Dendritic cell treated with granulocyte-macrophage colony-stimulating factor and Interleukin-4, amounts not matched to agents 40 ng/mL and 50 ng/mL, for 4 days (primary cell): ENCODE results near the gene ANTKMT.

ENCODE experiments used
- H3K27ac Mint-ChIP-seq: one replicate; pipeline ENCODE4 v1.8.0; 2022; ENCODE audit warnings: mild to moderate bottlenecking, mixed read lengths
- H3K27me3 Mint-ChIP-seq: one replicate; pipeline ENCODE4 v1.8.0; 2022; ENCODE audit warnings: mild to moderate bottlenecking, mixed read lengths
- H3K36me3 Mint-ChIP-seq: one replicate; pipeline ENCODE4 v1.8.0; 2022; ENCODE audit warnings: low read depth, mixed read lengths
- H3K4me1 Mint-ChIP-seq: one replicate; pipeline ENCODE4 v1.8.0; 2022; ENCODE audit warnings: low read depth, mixed read lengths
- H3K4me3 Mint-ChIP-seq: one replicate; pipeline ENCODE4 v1.8.0; 2022; ENCODE audit warnings: mild to moderate bottlenecking, moderate library complexity, mixed read lengths
- H3K9me3 Mint-ChIP-seq: one replicate; pipeline ENCODE4 v1.8.0; 2022; ENCODE audit warnings: mixed read lengths
- intact Hi-C: fragments of 100-400 bp; cut with micrococcal nuclease; formaldehyde crosslinking; loops from one replicate; pipeline ENCODE4 v1.15.0; 2022

ANTKMT gene

DNA sequence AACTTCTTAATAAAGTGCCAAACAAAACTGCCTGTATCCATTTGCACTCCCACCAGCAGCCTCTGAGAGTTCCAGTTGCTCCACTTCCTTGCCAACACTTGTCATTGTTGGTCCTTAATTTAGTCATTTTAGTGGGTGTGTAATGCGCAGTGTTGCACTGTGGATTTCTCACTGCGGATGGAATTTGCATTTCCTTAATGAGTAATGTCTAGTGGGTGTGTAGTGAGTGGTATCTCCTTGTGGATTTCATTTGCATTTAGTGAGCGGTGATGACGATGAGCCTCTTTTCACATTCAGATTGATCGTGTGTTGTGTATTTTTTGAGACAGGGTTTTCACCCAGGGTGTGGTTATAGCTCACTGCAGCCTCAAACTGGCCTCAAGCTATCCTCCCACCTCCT is 35.5 kb downstream of the ANTKMT start:
- Mint-ChIP-seq H3K27ac (no peak overlapping the region), H3K27me3 (peaks cover 6% of the 10 kb centered on the region), H3K4me1 (peaks cover 37% of the 10 kb centered on the region), H3K9me3 (no peaks in the 10 kb centered on the region), H3K4me3 (no peak overlapping the region), H3K36me3 (no peaks in the 10 kb centered on the region)
- intact Hi-C loops: no loop called here

DNA sequence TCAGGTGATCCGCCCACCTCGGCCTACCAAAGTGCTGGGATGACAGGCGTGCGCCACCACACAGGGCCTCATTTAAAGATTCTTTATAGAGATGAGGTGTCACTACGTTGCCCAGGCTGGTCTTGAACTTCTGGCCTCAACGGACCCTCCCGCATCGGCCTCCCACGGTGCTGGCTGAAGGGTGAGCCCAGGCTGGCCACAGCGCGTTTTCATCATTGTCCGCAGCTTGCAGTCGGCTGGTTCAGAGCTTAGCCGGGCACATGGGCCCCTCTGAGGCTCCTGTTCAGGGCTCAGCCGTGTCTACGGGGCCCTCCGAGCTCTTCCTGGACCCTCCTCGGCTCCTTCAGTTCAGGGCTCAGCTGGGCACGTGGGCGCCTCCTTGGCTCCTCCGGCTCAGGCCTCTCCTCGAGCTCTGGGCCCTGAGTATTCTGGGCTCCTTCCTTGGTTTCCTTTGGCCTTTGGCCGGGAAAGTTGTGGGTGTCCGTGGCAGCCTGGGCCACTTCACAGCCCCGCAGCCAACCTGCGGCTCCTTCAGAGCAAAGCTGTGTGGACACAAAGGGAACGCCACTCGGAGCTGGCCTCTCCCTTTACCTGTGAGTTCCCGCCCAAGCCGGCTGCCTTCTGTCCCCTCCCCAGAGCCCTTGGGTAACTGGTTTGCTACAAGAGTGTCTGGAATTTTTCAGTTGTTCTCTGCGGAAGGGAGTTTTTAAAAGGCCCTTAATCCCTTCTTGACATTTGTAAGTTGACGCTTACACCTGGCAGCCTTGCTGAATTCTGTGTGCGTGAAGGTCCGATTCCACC is 38.4 kb downstream of the ANTKMT start:
- Mint-ChIP-seq H3K9me3 (no peaks in the 10 kb centered on the region), H3K4me1 (peaks cover 27% of the 10 kb centered on the region), H3K27ac (no peak overlapping the region), H3K27me3 (no peaks in the 10 kb centered on the region), H3K4me3 (no peak overlapping the region), H3K36me3 (no peaks in the 10 kb centered on the region)
- intact Hi-C loops: no loop called here

DNA sequence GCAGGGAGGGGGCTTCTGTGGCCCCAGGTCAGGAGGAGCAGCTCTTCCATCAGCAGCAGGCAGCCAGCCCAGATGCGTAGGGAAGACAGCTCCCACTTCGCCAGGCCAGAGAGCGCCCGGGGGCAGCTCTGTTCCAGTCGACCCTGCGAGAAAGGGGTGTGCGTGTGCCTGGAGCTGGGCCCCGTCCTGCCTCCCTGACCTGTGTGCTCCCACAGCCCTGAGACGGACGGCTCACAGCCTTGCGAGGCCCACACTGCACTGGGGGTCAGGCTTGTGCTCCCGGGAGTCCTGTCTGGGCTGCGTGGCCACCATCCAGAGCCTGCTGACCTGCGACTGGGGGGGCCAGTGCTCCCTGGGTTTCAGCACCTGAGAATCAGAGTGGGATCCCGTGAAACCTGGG is 39.1 kb downstream of the ANTKMT start:
- intact Hi-C loops: no loop called here
- H3K4me3 Mint-ChIP-seq: no peak overlapping the region
- no peaks in the 10 kb centered on the region for H3K27me3 Mint-ChIP-seq

DNA sequence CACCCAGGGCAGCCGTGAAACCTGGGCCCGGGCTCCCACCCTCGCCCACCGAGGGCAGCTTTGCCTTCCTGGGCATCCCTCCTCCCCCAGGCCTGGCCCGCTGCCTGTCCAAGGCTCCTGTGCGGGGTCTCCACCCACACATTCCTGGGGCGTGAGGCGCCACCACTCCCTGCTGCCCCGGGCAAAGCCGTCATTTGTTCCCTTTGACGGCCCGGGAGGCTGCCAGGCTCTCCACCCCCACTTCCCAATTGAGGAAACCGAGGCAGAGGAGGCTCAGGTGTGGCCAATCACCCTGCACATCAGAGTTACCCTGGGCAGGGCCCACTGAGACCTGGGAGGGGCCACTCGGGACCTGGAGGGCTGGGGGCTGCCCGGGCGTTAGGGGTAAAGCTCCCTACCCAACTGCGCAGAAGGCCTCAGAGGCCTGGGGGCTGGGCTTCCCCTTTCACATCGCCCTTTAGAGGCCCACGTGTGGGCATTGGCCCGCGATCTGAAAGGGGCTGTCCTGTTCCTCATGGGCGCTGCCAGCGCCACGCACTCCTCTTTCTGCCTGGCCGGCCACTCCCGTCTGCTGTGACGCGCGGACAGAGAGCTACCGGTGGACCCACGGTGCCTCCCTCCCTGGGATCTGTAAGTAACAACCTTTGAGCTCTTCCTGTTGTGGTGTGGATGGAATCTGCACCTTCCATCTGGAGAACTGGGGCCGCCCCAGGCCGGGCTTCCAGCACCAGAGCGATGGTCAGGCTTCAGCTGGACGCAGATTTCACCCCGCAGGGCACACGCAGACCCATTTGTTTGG is 39.8 kb downstream of the ANTKMT start, which contains the start of gene MSLN:
TSS of gene MSLN (plus strand) at position 190 of the 799 bp plus-strand sequence. CDS start 1,947 bp downstream, outside the sequence.
- no peak within 1 kb of the TSS for H3K27ac Mint-ChIP-seq
- no peak within 1 kb of the TSS for H3K4me3 Mint-ChIP-seq
- H3K4me1 Mint-ChIP-seq: peaks cover 19% of the 10 kb centered on the region

More for the DNA sequence above, 39.1 kb downstream of the ANTKMT start:
- H3K4me1 Mint-ChIP-seq: peaks cover 20% of the 10 kb centered on the region
- no peaks in the 10 kb centered on the region for H3K9me3 Mint-ChIP-seq
- H3K36me3 Mint-ChIP-seq: no peaks in the 10 kb centered on the region
- no peak overlapping the region for H3K27ac Mint-ChIP-seq

DNA sequence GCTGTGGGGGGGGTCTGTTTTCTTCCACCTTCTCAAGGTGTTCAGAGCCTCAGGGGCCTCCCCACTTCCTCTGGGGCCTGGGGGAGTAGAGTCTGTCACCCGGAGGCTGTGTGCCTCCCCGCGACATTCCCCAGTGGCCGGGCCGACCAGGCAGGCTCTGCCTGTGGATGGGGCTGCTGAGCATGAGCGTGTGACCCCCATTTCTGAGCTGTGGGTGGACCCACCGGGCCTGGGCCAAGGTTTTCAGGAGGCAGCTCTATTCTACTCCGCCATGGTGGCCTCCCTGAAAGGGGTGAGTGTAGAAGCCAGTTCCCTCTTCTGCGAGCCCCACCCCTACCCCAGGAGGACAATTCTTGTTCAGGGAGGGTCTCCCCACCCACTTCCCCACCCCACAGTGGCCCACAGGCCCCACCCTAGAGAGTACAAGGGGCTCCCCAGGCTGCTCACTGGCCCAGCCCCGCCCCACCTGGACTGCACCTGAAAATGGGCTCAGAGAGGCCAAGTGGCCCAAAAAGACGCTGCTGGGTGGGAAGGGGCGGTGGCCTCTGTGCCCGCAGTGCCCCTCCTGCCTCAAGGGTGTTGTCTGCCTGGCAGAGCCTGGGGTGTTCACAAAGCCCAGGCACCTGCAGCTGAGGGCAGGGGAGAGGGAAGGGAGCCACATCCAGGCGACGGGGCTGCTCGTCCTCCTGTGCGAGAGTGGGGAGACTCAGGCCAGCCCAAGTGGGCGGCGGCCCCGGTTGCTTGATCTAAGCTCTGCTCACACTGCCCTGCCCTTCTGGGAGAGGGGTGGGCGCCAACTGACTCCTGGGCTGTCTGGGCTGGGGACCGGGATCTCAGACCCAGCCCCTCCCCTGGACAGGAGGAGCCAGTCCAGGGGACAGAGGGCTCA is 40.9 kb downstream of the ANTKMT start:
- Mint-ChIP-seq H3K27me3 (peaks cover 1% of the 10 kb centered on the region), H3K9me3 (no peaks in the 10 kb centered on the region), H3K27ac (no peak overlapping the region), H3K4me1 (peaks cover 13% of the 10 kb centered on the region), H3K4me3 (no peak overlapping the region), H3K36me3 (no peaks in the 10 kb centered on the region)
- intact Hi-C loops: no loop called here

More for the DNA sequence above, 39.8 kb downstream of the ANTKMT start, which contains the start of gene MSLN:
- intact Hi-C loops: no loop called here
- Mint-ChIP-seq H3K36me3 (no peaks in the 10 kb centered on the region), H3K27me3 (no peaks in the 10 kb centered on the region), H3K9me3 (no peaks in the 10 kb centered on the region)

DNA sequence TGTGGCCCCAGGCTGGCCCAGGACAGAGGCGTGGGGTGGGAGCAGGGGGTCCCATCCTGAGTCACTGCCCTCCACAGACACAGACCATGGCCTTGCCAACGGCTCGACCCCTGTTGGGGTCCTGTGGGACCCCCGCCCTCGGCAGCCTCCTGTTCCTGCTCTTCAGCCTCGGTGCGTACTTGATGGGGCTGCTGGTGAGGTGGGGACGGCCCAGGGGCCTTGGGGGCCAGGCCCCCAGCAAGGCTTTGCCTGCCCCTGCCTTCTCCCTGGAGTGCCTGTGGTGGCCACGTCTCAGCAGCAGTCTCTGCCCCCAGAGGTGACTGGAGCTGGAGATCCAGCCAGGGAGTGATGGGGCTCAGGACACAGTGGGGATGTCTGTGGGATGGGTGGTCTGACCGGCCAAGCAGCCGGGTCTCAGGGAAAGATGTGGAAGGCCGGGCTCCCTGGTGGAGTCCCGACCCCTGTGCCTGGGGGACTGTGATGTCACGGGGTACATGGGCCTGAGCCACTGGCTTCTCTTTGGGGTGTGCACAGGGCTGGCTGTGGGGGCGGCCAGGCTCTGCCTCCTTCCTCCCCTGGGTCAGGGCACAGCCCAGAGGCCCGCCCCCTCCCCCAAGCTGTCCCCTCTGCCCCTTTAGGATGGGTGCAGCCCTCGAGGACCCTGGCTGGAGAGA is 41.8 kb downstream of the ANTKMT start:
- Mint-ChIP-seq H3K27ac (no peak overlapping the region), H3K27me3 (peaks cover 3% of the 10 kb centered on the region), H3K4me3 (no peak overlapping the region), H3K36me3 (no peaks in the 10 kb centered on the region), H3K4me1 (peaks cover 5% of the 10 kb centered on the region), H3K9me3 (no peaks in the 10 kb centered on the region)
- intact Hi-C loops: no loop called here

DNA sequence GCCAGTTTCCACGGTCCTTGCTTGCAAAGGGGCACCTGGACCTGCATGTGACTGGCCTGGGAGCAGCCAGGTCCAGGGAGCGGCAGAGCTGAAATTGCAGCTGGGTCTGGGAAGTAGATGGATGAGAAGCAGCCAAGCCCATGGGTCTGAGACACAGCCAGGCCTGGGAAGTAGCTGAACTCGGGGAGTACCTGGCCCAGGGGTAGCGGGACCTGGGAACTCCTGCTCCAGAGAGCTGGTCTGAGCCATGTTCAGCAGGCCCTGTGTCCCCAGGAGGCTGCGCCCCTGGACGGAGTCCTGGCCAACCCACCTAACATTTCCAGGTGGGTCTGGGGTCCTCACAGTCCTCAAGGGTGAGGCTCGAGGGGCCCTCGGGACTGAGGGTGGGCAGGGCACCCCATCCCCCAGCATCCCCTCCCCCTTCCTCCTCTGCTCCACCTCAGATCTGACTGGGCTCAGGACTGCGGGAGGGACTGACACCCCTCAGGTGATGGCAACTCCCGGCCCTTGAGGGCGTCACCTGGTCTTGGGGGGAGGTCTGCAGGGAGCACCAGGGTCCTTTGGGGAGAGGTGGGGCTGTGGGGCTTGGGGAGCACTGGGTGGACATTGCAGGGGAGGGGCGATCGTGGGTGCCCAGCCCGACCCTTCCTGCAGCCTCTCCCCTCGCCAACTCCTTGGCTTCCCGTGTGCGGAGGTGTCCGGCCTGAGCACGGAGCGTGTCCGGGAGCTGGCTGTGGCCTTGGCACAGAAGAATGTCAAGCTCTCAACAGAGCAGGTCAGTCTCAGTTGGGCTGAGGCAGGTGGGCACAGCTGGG is 42.6 kb downstream of the ANTKMT start:
- no peaks in the 10 kb centered on the region for H3K36me3 Mint-ChIP-seq
- no peaks in the 10 kb centered on the region for H3K4me1 Mint-ChIP-seq
- no peak overlapping the region for H3K4me3 Mint-ChIP-seq
- H3K27ac Mint-ChIP-seq: no peak overlapping the region
- H3K9me3 Mint-ChIP-seq: no peaks in the 10 kb centered on the region
- intact Hi-C loops: no loop called here
- H3K27me3 Mint-ChIP-seq: peaks cover 8% of the 10 kb centered on the region

DNA sequence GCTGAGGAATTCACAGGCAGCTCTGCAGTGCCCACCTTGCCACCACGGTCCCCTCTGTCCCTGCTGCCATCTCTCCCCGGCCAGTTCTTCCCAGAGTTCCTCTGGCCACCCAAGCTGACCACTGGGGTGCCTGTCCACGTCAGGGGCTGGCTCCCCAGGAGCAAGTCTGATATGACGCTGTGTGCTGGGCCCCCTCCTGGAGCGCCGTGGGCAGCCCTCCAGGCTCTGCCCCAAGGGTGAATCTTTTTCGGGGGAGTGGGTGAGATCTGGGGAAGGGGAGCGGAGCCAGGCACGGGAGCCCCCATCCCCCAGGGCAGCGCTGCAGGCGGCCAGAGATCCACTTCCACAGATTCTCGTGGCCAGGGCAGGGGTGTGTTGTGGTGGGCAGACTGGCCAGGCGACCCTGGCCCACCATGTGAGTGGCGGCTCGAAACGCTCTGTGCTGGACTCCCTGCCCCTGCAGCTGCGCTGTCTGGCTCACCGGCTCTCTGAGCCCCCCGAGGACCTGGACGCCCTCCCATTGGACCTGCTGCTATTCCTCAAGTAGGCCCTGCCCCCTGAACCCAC is 43.3 kb downstream of the ANTKMT start:
- H3K27me3 Mint-ChIP-seq: peaks cover 11% of the 10 kb centered on the region
- H3K27ac Mint-ChIP-seq: no peak overlapping the region
- H3K4me1 Mint-ChIP-seq: no peaks in the 10 kb centered on the region
- H3K4me3 Mint-ChIP-seq: no peak overlapping the region
- H3K36me3 Mint-ChIP-seq: no peaks in the 10 kb centered on the region
- intact Hi-C loops: no loop called here
- H3K9me3 Mint-ChIP-seq: no peaks in the 10 kb centered on the region

DNA sequence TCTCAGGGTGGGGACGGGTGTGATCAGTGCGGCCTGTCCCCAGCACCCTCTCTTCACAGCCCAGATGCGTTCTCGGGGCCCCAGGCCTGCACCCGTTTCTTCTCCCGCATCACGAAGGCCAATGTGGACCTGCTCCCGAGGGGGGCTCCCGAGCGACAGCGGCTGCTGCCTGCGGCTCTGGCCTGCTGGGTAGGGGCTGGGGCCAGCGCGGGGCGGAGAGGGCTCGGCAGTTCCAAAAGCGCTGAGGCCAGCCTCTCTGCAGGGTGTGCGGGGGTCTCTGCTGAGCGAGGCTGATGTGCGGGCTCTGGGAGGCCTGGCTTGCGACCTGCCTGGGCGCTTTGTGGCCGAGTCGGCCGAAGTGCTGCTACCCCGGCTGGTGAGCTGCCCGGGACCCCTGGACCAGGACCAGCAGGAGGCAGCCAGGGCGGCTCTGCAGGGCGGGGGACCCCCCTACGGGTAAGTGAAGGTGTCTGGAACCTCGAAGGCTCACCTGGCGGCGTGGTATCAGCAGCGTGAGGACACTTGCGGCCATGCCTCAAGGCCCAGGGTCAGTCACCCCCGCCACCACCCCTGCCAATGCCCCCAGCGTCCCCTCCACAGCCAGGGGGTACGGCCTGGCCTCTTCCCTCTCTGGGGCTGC is 44.0 kb downstream of the ANTKMT start:
- Mint-ChIP-seq H3K36me3 (no peaks in the 10 kb centered on the region), H3K9me3 (no peaks in the 10 kb centered on the region), H3K4me1 (no peaks in the 10 kb centered on the region), H3K4me3 (no peak overlapping the region), H3K27ac (no peak overlapping the region), H3K27me3 (peaks cover 13% of the 10 kb centered on the region)
- intact Hi-C loops: no loop called here

DNA sequence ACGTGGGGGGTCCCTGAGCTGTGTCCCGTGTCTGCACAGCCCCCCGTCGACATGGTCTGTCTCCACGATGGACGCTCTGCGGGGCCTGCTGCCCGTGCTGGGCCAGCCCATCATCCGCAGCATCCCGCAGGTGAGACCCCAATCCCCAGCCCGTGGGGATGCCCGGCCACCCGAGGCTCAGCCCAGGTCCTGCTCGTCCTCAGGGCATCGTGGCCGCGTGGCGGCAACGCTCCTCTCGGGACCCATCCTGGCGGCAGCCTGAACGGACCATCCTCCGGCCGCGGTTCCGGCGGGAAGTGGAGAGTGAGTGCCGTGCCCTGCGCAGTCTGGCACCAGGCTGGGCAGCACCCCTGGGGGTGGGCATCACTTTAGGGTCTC is 44.5 kb downstream of the ANTKMT start:
- intact Hi-C loops: no loop called here
- H3K36me3 Mint-ChIP-seq: no peaks in the 10 kb centered on the region
- H3K4me1 Mint-ChIP-seq: no peaks in the 10 kb centered on the region
- no peaks in the 10 kb centered on the region for H3K9me3 Mint-ChIP-seq
- H3K4me3 Mint-ChIP-seq: no peak overlapping the region
- H3K27me3 Mint-ChIP-seq: peaks cover 13% of the 10 kb centered on the region
- H3K27ac Mint-ChIP-seq: no peak overlapping the region

DNA sequence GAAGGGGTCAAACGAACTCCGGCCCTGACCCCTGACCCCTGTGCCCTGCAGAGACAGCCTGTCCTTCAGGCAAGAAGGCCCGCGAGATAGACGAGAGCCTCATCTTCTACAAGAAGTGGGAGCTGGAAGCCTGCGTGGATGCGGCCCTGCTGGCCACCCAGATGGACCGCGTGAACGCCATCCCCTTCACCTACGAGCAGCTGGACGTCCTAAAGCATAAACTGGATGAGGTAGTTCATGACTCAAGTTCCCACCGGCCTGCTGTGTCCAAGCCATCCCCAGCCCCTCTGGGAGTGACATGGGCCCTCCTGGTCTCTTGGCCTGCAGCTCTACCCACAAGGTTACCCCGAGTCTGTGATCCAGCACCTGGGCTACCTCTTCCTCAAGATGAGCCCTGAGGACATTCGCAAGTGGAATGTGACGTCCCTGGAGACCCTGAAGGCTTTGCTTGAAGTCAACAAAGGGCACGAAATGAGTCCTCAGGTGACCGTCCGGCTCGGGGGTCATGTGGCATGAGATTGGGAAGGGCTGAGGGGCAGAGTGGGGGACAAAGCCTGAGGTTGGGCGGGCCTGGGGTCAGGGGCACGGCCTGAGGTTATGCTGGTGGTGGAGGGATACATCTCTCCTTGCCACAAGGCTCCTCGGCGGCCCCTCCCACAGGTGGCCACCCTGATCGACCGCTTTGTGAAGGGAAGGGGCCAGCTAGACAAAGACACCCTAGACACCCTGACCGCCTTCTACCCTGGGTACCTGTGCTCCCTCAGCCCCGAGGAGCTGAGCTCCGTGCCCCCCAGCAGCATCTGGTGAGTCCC is 45.3 kb downstream of the ANTKMT start:
- intact Hi-C loops: no loop called here
- no peak overlapping the region for H3K4me3 Mint-ChIP-seq

More for the DNA sequence above, 45.3 kb downstream of the ANTKMT start:
- Mint-ChIP-seq H3K36me3 (no peaks in the 10 kb centered on the region), H3K27me3 (peaks cover 15% of the 10 kb centered on the region), H3K9me3 (no peaks in the 10 kb centered on the region), H3K27ac (no peak overlapping the region), H3K4me1 (no peaks in the 10 kb centered on the region)
